ENCODE results near the gene GUCY1A2.
"Not testable (repeated sequence)": the region's sequence is repeated elsewhere in the genome, so short reads cannot be mapped to it uniquely, and the experiment has no call there.

Gene GUCY1A2

GRCh38 chr11:106828576-106828975, 189.7 kb downstream of the GUCY1A2 start:
- no peak for DNase-seq (ENCODE audit: low read depth)
- no peak overlapping the region for H3K4me3 ChIP-seq (ENCODE audit: low read depth, low read length)
- TF ChIP-seq, protein P1, sequence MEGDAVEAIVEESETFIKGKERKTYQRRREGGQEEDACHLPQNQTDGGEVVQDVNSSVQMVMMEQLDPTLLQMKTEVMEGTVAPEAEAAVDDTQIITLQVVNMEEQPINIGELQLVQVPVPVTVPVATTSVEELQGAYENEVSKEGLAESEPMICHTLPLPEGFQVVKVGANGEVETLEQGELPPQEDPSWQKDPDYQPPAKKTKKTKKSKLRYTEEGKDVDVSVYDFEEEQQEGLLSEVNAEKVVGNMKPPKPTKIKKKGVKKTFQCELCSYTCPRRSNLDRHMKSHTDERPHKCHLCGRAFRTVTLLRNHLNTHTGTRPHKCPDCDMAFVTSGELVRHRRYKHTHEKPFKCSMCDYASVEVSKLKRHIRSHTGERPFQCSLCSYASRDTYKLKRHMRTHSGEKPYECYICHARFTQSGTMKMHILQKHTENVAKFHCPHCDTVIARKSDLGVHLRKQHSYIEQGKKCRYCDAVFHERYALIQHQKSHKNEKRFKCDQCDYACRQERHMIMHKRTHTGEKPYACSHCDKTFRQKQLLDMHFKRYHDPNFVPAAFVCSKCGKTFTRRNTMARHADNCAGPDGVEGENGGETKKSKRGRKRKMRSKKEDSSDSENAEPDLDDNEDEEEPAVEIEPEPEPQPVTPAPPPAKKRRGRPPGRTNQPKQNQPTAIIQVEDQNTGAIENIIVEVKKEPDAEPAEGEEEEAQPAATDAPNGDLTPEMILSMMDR (IDR thresholded peaks at IDR 0.05; ENCODE audit: low read depth, low read length, missing control alignments), result no peak

GRCh38 chr11:106827687-106828086, 190.6 kb downstream of the GUCY1A2 start:
- DNase-seq (ENCODE audit: low read depth), result no peak
- TF ChIP-seq, protein P1 (IDR thresholded peaks at IDR 0.05; ENCODE audit: low read depth, low read length, missing control alignments), result no peak
- H3K4me3 ChIP-seq (ENCODE audit: low read depth, low read length), result no peak overlapping the region

DNA sequence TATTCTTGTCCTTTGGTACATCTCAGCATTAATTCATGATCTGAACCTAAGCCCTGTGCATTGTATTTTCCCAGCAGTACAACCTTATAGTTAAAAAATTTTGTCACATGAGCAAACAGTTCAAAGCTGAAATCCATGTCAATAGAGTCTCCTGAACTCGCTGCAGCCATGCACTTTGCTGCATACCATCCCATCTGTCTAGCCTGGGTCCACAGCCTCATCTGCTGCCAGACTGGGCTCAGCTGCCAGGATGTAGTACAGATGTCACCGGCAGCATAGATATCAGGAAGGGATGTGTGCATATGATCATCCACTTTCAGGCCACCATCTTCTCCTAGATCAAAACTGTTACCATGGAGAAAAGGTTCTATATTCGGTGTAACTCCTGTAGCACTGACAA, 191.7 kb downstream of the GUCY1A2 start:
- not testable (repeated sequence) for H3K4me3 ChIP-seq (ENCODE audit: low read depth, low read length); DNase-seq (ENCODE audit: low read depth)

DNA sequence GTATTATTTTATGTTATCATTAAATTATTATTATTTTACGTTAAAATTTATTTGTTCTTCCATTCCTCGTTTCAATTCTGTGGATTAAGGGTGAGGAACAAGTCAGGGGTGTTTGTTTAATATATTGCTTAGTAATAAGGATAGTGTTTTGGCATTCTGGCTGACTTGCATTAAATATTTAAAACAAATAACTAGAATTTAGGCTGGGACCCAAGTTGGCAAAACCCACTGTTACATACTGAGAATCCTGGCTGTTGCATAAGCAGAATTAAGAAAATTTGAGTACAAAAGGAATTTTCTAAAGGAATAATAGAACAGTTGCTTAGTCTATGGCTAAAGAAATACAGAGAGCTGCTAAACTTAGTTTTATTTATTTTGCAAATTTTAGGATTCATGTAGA, 196.4 kb downstream of the GUCY1A2 start:
- H3K4me3 ChIP-seq (ENCODE audit: low read depth, low read length), result no peak overlapping the region
- DNase-seq (ENCODE audit: low read depth), result no peak
- TF ChIP-seq, protein P1 (IDR thresholded peaks at IDR 0.05; ENCODE audit: low read depth, low read length, missing control alignments), result no peak

GRCh38 chr11:106821291-106821690, 197.0 kb downstream of the GUCY1A2 start:
- no peak overlapping the region for H3K4me3 ChIP-seq (ENCODE audit: low read depth, low read length)
- TF ChIP-seq, protein P1 (IDR thresholded peaks at IDR 0.05; ENCODE audit: low read depth, low read length, missing control alignments), result no peak

GRCh38 chr11:106818443-106818842, 199.8 kb downstream of the GUCY1A2 start:
- H3K4me3 ChIP-seq (ENCODE audit: low read depth, low read length), result no peak overlapping the region
- DNase-seq (ENCODE audit: low read depth), result no peak

More at GRCh38 chr11:106821291-106821690, 197.0 kb downstream of the GUCY1A2 start:
- DNase-seq (ENCODE audit: low read depth), result no peak

GRCh38 chr11:106815209-106815608, 203.1 kb downstream of the GUCY1A2 start:
- DNase-seq (ENCODE audit: low read depth), result no peak
- TF ChIP-seq, protein P1 (IDR thresholded peaks at IDR 0.05; ENCODE audit: low read depth, low read length, missing control alignments), result no peak
- H3K4me3 ChIP-seq (ENCODE audit: low read depth, low read length), result no peak overlapping the region

More at GRCh38 chr11:106818443-106818842, 199.8 kb downstream of the GUCY1A2 start:
- TF ChIP-seq, protein P1 (IDR thresholded peaks at IDR 0.05; ENCODE audit: low read depth, low read length, missing control alignments), result no peak
